Fibroblast of the conjunctiva (primary cell): ENCODE data around the gene PGRMC2.

Experiments used
- DNase-seq: peaks from one replicate; pipeline ENCODE4 v3.0.0-alpha.2; 2010; ENCODE audit warnings: low read depth

The PGRMC2 gene, protein sequence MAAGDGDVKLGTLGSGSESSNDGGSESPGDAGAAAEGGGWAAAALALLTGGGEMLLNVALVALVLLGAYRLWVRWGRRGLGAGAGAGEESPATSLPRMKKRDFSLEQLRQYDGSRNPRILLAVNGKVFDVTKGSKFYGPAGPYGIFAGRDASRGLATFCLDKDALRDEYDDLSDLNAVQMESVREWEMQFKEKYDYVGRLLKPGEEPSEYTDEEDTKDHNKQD

DNA sequence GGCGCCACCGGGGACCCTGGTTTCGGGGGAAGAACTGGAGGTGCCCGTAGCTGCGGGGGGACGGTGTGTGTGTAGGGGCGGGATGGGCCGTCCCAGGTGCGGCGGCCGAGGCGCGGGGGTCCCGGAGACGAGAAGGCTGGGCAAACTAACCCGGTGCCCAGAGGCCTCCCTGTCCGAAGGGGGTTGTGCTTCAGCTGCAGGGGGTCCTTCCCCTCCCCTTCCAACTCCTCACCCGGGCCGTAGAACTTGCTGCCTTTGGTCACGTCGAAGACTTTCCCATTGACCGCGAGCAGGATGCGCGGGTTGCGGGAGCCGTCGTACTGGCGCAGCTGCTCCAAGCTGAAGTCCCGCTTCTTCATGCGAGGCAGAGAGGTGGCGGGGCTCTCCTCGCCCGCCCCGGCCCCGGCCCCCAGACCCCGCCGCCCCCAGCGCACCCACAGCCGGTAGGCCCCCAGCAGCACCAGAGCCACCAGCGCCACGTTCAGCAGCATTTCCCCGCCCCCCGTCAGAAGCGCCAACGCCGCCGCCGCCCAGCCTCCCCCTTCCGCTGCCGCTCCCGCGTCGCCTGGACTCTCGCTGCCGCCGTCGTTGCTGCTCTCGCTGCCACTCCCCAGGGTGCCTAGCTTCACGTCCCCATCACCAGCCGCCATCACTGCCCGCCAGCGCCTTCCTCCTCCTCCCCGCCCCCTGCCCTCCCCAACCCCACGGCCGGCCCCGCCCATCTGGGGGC lies at the start of gene PGRMC2:
Gene PGRMC2, minus strand, starts transcription at position 673 of the 730 bp plus-strand sequence. Its CDS starts 23 bp downstream, at position 650.
- no peak for DNase-seq

GRCh38 chr4:128335541-128335940 lies 47.9 kb upstream of the PGRMC2 start:
- DNase-seq: no peak

DNA sequence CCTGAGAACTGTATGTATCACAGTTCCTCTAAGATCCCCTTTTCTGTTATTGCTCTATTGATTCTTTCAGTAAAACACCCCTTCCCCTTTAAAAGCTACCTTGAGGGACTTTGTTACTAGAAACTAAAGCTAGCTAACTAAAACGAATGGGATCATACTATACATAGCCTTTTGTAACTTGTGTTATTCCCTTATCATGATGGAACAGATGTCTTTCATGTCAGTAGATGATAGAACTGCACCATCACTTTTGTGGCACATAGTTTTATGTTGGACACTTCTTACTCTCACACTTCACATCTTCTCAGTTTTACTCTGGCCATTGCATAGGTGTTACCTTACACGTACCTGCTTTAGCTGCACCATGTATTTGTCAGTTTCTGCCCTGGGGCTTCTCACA lies 46.6 kb upstream of the PGRMC2 start:
- no peak for DNase-seq

DNA sequence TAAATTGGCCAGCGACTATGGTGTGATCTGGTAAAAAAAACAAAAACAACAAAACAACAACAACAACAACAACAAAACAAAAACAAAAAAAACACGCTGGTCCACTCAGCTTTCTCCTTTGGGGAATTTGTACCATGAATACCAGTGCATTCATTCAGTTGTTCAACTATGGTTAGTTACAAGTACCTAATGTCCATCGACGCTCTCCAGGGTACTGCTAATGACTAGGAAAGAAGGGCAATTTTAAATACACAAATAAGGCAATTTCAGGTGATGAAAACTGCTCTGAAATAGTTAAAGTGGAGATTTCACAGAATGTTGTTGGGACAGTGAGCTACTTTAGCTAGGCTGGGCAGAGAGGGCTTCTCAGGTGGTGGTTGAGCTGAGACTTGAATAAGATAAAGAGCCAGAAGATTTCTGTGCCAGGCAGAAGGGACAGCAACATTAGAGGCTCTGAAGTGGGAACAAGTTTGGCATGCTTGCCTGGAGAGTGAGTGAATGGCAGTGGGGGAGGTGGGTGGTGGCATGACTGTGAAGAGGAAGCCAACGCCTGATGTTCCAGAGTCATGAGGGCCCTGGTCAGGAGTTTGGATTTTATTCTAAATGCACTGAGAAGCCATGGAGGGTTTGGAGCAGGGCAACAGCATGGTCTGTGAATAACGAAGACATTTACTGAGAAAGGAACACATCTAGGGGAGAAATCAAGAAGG lies 45.9 kb upstream of the PGRMC2 start:
- DNase-seq: no peak

DNA sequence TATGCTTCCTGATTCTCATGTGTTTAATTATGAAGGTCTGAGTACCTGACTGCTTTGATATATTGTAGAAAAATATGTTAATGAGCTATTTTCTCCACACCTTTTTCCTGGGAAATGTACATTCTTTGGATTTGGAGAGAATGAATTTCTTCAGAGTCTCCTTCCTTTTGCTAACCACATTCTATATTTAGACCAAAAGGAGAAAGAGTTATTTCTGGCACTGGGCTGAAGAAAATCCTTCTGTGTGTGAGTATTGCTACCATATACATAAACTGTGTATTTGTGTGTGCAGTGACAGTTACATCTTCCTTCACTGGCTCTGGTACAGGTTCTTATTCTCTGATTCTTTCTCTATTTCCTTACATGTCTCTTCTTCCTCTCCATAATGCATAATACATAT lies 44.5 kb upstream of the PGRMC2 start:
- no peak for DNase-seq

DNA sequence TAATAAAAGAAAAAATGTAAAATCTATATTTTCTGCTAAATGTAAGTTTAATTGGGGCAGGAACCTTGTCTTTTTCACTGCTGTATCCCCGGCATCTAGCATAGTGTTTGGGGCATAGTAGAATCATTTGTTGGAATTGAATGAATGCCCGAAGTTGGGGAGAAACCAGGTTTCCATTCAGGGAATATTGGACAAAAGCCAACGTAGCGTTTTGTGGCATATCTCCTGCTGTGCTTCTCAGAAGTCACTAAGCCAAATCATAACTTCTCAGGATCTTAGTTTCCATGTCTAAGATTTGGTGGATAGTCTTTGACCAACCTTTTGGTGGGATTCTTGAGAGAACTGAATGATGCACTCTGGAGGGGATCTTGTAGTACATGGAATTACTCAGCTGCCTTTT lies 42.0 kb upstream of the PGRMC2 start:
- no peak for DNase-seq

DNA sequence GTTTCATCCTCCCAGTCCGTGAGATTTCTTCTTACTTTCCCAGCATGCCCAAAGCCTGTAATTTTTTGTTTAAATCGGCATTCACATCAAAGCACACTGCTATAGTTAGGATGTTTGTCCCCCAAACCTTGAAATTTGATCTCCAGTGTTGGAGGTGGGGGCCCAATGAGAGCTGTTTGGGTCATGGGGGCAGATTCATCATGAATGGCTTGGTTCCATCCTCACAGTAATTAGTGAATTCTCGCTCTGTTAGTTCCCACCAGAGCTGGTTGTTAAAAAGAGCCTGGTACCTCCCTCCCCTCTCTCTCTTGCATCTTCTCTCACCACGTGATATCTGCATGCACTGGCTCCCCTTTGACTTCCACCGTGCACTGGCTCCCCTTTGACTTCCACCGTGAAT lies 40.5 kb upstream of the PGRMC2 start:
- no peak for DNase-seq

GRCh38 chr4:128323401-128323800 lies 35.8 kb upstream of the PGRMC2 start:
- DNase-seq: no peak

DNA sequence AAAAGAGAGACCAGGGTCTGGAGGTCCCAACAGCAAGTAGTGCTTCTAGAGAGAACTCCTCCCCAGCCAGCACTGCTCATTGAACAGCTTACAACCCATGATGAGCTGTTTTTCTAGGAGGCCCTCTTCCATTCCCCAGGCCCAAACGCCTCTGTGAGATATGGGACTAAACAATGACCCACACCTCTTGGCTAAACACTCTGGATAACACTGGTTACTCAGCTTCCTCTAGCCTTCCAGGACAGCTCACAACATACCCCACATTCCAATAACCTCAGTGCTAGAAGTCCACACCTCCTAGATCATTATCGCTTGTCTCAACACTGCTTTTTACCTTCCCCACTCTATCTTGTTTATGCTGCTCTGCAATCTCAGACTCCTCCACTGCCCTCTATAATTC lies 35.4 kb upstream of the PGRMC2 start:
- DNase-seq: no peak

GRCh38 chr4:128322311-128322710 lies 34.7 kb upstream of the PGRMC2 start:
- DNase-seq: no peak

DNA sequence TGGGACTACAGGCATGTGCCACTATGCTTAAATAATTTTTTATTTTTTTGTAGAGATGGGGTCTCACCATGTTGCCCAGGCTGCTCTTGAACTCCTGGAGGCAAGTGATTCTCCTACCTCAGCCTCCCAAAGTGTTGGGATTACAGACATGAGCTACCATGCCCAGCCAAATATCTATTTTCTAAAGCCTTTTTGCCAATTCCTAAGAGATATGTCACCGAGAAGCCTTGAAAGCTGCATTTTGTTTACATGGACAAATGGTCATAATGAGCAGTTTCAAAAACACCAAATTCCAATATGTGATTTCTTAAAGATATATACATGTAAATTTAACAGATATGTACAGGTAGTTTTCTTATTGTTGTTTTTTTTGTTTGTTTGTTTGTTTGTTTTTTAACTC lies 33.0 kb upstream of the PGRMC2 start:
- DNase-seq: no peak

- no peak for DNase-seq
These were observed 28.3 kb upstream of the PGRMC2 start for GRCh38 chr4:128315756-128316520.

- no peak for DNase-seq
These were observed 24.2 kb upstream of the PGRMC2 start for GRCh38 chr4:128311659-128312403.

DNA sequence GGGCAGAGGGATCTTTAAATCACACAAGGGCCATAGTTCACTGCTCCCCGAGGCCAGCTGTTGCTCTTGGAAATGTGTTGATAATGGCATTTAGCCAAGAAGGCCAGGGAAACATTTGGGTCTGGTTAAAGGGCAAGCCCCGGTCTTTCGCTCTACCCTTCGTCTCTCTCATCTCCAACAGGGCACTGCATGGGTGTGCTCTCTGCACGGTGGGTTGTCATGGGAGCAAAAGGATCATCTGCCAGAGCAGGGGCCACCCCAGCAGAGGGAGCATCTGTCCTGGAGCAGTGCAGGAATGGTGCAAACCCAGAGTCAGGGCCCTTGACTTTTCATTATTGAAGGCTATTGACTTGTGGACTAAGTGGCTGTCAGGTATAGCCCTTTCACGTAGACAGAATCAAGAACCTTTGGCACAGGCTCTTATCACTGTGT lies 22.7 kb upstream of the PGRMC2 start:
- DNase-seq: peak; percentile 39

DNA sequence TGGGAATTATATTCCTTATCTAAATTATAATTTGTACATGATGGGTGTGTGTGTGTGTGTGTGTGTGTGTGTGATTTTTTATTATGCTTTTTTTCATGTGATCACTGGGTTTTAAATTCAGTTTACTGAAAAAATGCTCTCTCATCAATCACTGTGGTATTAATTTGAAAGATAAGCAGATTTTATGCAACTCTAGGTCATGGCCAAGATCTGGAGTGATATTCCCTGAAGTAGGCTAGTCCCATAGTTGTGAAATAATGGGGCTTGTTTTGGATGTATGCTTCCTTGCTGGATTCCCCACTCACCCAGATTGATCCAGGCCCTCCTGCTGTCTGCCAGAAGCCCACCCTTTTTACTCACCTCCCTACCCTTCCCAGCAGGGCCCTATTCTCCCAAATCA lies 22.0 kb upstream of the PGRMC2 start:
- DNase-seq: no peak

- no peak for DNase-seq
These were observed 21.4 kb upstream of the PGRMC2 start for GRCh38 chr4:128308986-128309385.

GRCh38 chr4:128307123-128307571 lies 19.5 kb upstream of the PGRMC2 start:
- no peak for DNase-seq

- DNase-seq: no peak
These were observed 18.3 kb upstream of the PGRMC2 start for GRCh38 chr4:128305942-128306341.

GRCh38 chr4:128303986-128304385 lies 16.4 kb upstream of the PGRMC2 start:
- DNase-seq: no peak

DNA sequence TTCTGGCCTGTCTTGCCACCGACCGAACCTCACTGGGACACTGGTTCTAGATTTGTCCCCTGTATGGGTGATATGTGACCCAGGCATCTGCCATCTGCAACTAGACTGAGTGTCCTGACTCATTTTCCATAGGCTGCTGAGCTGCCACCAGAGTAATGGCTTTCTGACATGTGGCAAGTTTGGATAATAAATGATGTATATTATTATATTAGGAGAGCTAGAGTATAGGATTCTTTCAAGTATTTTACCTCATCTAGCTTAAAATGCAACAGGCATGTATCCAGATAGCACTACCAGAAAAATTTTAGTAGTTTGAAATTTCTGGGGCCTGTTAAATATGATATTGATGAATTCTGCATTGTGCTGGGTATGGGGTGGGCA lies 15.8 kb upstream of the PGRMC2 start:
- no peak for DNase-seq

DNA sequence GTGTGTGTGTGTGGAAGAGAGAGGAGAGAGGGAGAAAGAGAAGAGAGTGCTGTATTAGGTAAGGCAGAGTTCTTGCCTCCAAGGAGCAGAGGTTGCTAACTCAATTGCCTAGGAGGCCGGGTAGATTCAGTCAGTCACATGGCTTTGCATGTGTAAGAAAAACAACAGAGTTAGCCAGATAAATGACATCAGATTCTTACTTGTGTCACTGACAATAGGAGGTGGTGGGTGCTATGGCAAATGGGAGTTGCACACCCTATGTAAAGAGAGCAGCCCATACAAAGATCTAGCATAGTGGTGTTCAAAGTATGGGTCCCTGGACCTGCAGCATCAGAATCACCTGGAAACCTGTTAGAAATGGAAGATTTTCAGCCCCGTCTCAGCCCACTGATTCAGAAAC lies 14.4 kb upstream of the PGRMC2 start:
- DNase-seq: no peak

- no peak for DNase-seq
These were observed 12.2 kb upstream of the PGRMC2 start for GRCh38 chr4:128299848-128300247.
